Fibroblast of skin of scalp (primary cell): ENCODE results near the gene FAR1.

Experiments used
- DNase-seq: peaks from one replicate; pipeline ENCODE4 v3.0.0-alpha.2; 2013

FAR1 gene

GRCh38 chr11:13672576-13673210, 4.2 kb downstream of the FAR1 start:
- no peak for DNase-seq

- DNase-seq, result peak; percentile 21
Observed at GRCh38 chr11:13674799-13675509, 6.5 kb downstream of the FAR1 start.

GRCh38 chr11:13676576-13676975, 8.1 kb downstream of the FAR1 start:
- no peak for DNase-seq

- DNase-seq, result no peak
Observed at GRCh38 chr11:13679768-13680167, 11.3 kb downstream of the FAR1 start.

- DNase-seq, result peak; percentile 9
Observed at GRCh38 chr11:13680501-13681264, 12.2 kb downstream of the FAR1 start.

GRCh38 chr11:13681446-13681845, 13.0 kb downstream of the FAR1 start:
- DNase-seq, result no peak

- DNase-seq, result no peak
Observed at GRCh38 chr11:13682212-13682611, 13.7 kb downstream of the FAR1 start.

- DNase-seq, result no peak
Observed at GRCh38 chr11:13685461-13686108, 17.1 kb downstream of the FAR1 start.

- DNase-seq, result no peak
Observed at GRCh38 chr11:13686776-13687175, 18.3 kb downstream of the FAR1 start.

- DNase-seq, result no peak
Observed at GRCh38 chr11:13687271-13687670, 18.8 kb downstream of the FAR1 start.

- no peak for DNase-seq
Observed at GRCh38 chr11:13691286-13691899, 22.9 kb downstream of the FAR1 start.

GRCh38 chr11:13692172-13692571, 23.7 kb downstream of the FAR1 start:
- DNase-seq, result no peak

GRCh38 chr11:13694115-13694514, 25.6 kb downstream of the FAR1 start:
- DNase-seq, result no peak

- no peak for DNase-seq
Observed at GRCh38 chr11:13695886-13696285, 27.4 kb downstream of the FAR1 start.

GRCh38 chr11:13697710-13698109, 29.2 kb downstream of the FAR1 start:
- no peak for DNase-seq

- DNase-seq, result no peak
Observed at GRCh38 chr11:13698132-13698531, 29.7 kb downstream of the FAR1 start.

- DNase-seq, result no peak
Observed at GRCh38 chr11:13699041-13699440, 30.6 kb downstream of the FAR1 start.

GRCh38 chr11:13699870-13700269, 31.4 kb downstream of the FAR1 start:
- no peak for DNase-seq

- no peak for DNase-seq
Observed at GRCh38 chr11:13701506-13701905, 33.0 kb downstream of the FAR1 start.

- DNase-seq, result no peak
Observed at GRCh38 chr11:13702071-13702470, 33.6 kb downstream of the FAR1 start.

GRCh38 chr11:13705710-13706109, 37.2 kb downstream of the FAR1 start:
- DNase-seq, result no peak

- no peak for DNase-seq
Observed at GRCh38 chr11:13713982-13714381, 45.5 kb downstream of the FAR1 start.

- peak; percentile 42 for DNase-seq
Observed at GRCh38 chr11:13717331-13717730, 48.9 kb downstream of the FAR1 start.
